HL-60 (cell line): ENCODE results near the gene TTLL8.
A peak's percentile ranks its signal among the peaks of the same experiment; 100 is the strongest.

Experiments
- DNase-seq, 2 experiments: peaks; one replicate each; pipeline ENCODE4 v3.0.0-alpha.2; 2010 to 2020; ENCODE audit warnings: low read depth in 1 of 2, low spot score in 1 of 2
- H3K27ac ChIP-seq: fragments of 250-450 bp; sonication (Bioruptor Pico); replicated peaks from 2 replicates; pipeline ENCODE4 v1.5.1; 2020; ENCODE audit warnings: mild to moderate bottlenecking, moderate library complexity
- H3K27me3 ChIP-seq: fragments of 250-450 bp; sonication (Bioruptor Pico); 2 replicates; pipeline ENCODE4 v1.5.1; 2021; ENCODE audit warnings: mild to moderate bottlenecking, moderate library complexity; ENCODE audit not compliant: insufficient read depth, poor library complexity, severe bottlenecking
- H3K4me3 ChIP-seq: replicated peaks from 2 replicates; pipeline ENCODE4 v1.5.1; 2011; ENCODE audit warnings: mild to moderate bottlenecking, control low read depth, low read length; ENCODE audit not compliant: insufficient read depth
- GABPA ChIP-seq: IDR thresholded peaks from 2 replicates; pipeline ENCODE4 v1.6.1; 2012; ENCODE audit warnings: low read depth
- POLR2AphosphoS5 ChIP-seq: IDR thresholded peaks from 2 replicates; pipeline ENCODE4 v1.6.1; 2012; ENCODE audit warnings: low read depth
- SPI1 ChIP-seq: IDR thresholded peaks from 2 replicates; pipeline ENCODE4 v1.6.1; 2012; ENCODE audit warnings: low read depth, mild to moderate bottlenecking, borderline replicate concordance
- TF ChIP-seq, protein P1 (sequence below): IDR thresholded peaks from one replicate; pipeline ENCODE4 v1.5.1; 2011; ENCODE audit warnings: low read length, control low read depth, inconsistent platforms; ENCODE audit not compliant: insufficient read depth
- TF ChIP-seq, protein P2 (sequence below): IDR thresholded peaks from 2 replicates; pipeline ENCODE4 v1.6.1; 2012; ENCODE audit warnings: low read depth; ENCODE audit not compliant: insufficient replicate concordance

The TTLL8 gene

GRCh38 chr22:50084614-50085021 lies 26.5 kb upstream of the TTLL8 start:
- Histone ChIP-seq H3K27me3 (no peaks in the 10 kb centered on the region), H3K27ac (no peak overlapping the region), H3K4me3 (peak overlapping the region; percentile 40)
- TF ChIP-seq POLR2AphosphoS5: no peak
- no peak for DNase-seq

DNA sequence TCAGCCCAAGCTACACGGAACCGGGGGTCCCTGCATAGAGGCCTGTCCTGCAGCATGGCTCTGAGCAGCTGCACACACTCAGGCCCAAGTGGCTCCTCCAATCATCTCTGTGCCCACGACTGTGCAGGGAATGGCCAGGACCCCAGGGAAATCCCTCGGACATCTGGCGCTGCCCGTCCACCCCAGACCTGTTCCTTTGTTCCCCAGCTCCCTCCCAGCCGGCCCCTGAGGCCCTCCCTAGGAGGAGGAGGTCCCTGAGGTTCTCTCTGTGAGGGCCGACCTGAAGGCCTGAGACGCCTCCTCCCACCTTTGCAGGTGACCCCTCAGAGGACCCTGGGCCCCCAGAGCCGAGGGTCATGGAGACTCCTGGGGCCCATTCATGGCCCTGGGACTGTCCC lies 26.0 kb upstream of the TTLL8 start:
- TF ChIP-seq SPI1: no peak
- TF ChIP-seq, protein P1, sequence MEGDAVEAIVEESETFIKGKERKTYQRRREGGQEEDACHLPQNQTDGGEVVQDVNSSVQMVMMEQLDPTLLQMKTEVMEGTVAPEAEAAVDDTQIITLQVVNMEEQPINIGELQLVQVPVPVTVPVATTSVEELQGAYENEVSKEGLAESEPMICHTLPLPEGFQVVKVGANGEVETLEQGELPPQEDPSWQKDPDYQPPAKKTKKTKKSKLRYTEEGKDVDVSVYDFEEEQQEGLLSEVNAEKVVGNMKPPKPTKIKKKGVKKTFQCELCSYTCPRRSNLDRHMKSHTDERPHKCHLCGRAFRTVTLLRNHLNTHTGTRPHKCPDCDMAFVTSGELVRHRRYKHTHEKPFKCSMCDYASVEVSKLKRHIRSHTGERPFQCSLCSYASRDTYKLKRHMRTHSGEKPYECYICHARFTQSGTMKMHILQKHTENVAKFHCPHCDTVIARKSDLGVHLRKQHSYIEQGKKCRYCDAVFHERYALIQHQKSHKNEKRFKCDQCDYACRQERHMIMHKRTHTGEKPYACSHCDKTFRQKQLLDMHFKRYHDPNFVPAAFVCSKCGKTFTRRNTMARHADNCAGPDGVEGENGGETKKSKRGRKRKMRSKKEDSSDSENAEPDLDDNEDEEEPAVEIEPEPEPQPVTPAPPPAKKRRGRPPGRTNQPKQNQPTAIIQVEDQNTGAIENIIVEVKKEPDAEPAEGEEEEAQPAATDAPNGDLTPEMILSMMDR: no peak
- no peak for TF ChIP-seq POLR2AphosphoS5
- no peak for TF ChIP-seq GABPA
- TF ChIP-seq, protein P2, sequence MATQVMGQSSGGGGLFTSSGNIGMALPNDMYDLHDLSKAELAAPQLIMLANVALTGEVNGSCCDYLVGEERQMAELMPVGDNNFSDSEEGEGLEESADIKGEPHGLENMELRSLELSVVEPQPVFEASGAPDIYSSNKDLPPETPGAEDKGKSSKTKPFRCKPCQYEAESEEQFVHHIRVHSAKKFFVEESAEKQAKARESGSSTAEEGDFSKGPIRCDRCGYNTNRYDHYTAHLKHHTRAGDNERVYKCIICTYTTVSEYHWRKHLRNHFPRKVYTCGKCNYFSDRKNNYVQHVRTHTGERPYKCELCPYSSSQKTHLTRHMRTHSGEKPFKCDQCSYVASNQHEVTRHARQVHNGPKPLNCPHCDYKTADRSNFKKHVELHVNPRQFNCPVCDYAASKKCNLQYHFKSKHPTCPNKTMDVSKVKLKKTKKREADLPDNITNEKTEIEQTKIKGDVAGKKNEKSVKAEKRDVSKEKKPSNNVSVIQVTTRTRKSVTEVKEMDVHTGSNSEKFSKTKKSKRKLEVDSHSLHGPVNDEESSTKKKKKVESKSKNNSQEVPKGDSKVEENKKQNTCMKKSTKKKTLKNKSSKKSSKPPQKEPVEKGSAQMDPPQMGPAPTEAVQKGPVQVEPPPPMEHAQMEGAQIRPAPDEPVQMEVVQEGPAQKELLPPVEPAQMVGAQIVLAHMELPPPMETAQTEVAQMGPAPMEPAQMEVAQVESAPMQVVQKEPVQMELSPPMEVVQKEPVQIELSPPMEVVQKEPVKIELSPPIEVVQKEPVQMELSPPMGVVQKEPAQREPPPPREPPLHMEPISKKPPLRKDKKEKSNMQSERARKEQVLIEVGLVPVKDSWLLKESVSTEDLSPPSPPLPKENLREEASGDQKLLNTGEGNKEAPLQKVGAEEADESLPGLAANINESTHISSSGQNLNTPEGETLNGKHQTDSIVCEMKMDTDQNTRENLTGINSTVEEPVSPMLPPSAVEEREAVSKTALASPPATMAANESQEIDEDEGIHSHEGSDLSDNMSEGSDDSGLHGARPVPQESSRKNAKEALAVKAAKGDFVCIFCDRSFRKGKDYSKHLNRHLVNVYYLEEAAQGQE: no peak
- H3K27me3 ChIP-seq: no peaks in the 10 kb centered on the region
- no peak overlapping the region for H3K27ac ChIP-seq
- H3K4me3 ChIP-seq: peak overlapping the region; percentile 40
- DNase-seq: no peak

- H3K4me3 ChIP-seq: peak overlapping the region; percentile 40
- no peak overlapping the region for H3K27ac ChIP-seq
- TF ChIP-seq SPI1: no peak
- TF ChIP-seq, protein P2: no peak
- TF ChIP-seq GABPA: no peak
- TF ChIP-seq, protein P1: no peak
- no peak for TF ChIP-seq POLR2AphosphoS5
- no peaks in the 10 kb centered on the region for H3K27me3 ChIP-seq
- DNase-seq: no peak
Measured at GRCh38 chr22:50083462-50084079, 25.5 kb upstream of the TTLL8 start.

DNA sequence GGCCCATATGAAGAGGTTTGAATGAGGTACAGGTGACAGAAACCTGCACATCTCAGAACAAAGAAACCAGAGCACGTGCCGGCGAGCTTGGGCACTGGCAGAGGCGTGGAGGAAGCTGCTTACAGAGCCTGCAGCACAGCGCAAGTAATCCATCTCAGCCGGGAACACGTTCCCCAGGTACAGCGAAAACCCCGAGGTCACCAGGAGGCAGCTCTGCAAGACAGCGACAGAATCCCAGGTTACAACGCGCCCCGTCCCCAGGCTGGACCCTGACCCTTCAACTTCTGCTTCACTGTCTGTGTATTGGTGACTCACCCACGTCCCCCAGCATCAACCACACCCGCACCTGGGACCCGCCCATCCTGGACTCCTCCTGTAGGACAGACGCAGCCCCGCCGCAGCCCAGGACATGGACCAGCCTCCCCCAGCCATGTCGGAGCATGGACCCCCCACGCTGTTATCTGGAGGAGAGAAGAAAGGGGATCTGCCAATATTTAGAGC lies 24.9 kb upstream of the TTLL8 start:
- peak in 1 of 2 experiments; percentile 23 for DNase-seq
- Histone ChIP-seq H3K27me3 (no peaks in the 10 kb centered on the region), H3K27ac (no peak overlapping the region), H3K4me3 (peak overlapping the region; percentile 40)
- TF ChIP-seq GABPA (no peak), SPI1 (no peak), POLR2AphosphoS5 (no peak)
- TF ChIP-seq, protein P2: no peak
